Measurements from ENCODE around the gene ADD3.
A peak's percentile ranks its signal among the peaks of the same experiment; 100 is the strongest.
"Not testable (repeated sequence)": the region's sequence is repeated elsewhere in the genome, so short reads cannot be mapped to it uniquely, and the experiment has no call there.

The ADD3 gene

GRCh38 chr10:110074758-110075671 is 67.2 kb downstream of the ADD3 start:
- no peak for DNase-seq

GRCh38 chr10:110075686-110076085 is 67.9 kb downstream of the ADD3 start:
- DNase-seq, result no peak

- no peak for DNase-seq
Measured at GRCh38 chr10:110076559-110077318, 69.0 kb downstream of the ADD3 start.

GRCh38 chr10:110077436-110078130 is 69.8 kb downstream of the ADD3 start:
- DNase-seq, result no peak

- DNase-seq, result no peak
Measured at GRCh38 chr10:110078317-110078716, 70.5 kb downstream of the ADD3 start.

- no peak for DNase-seq
Measured at GRCh38 chr10:110081911-110082310, 74.1 kb downstream of the ADD3 start.

- peak; percentile 31 for DNase-seq
Measured at GRCh38 chr10:110083884-110084283, 76.1 kb downstream of the ADD3 start.

GRCh38 chr10:110087682-110088081 is 79.9 kb downstream of the ADD3 start:
- DNase-seq, result no peak

- no peak for DNase-seq
Measured at GRCh38 chr10:110088367-110089104, 80.8 kb downstream of the ADD3 start.

GRCh38 chr10:110091830-110092229 is 84.0 kb downstream of the ADD3 start:
- DNase-seq, result no peak

GRCh38 chr10:110093722-110094121 is 85.9 kb downstream of the ADD3 start:
- DNase-seq, result no peak

GRCh38 chr10:110094786-110095185 is 87.0 kb downstream of the ADD3 start:
- no peak for DNase-seq

- DNase-seq, result no peak
Measured at GRCh38 chr10:110101464-110102144, 93.8 kb downstream of the ADD3 start.

- DNase-seq, result no peak
Measured at GRCh38 chr10:110103921-110104461, 96.2 kb downstream of the ADD3 start.

GRCh38 chr10:110105873-110106272 is 98.1 kb downstream of the ADD3 start:
- no peak for DNase-seq

GRCh38 chr10:110107430-110107829 is 99.6 kb downstream of the ADD3 start:
- no peak for DNase-seq

GRCh38 chr10:110107887-110108286 is 100.1 kb downstream of the ADD3 start:
- no peak for DNase-seq

GRCh38 chr10:110109511-110109910 is 101.7 kb downstream of the ADD3 start:
- no peak for DNase-seq

GRCh38 chr10:110110338-110110737 is 102.6 kb downstream of the ADD3 start:
- no peak for DNase-seq

GRCh38 chr10:110113670-110114337 is 106.0 kb downstream of the ADD3 start:
- DNase-seq, result no peak

- not testable (repeated sequence) for DNase-seq
Measured at GRCh38 chr10:110114668-110115067, 106.9 kb downstream of the ADD3 start.

Measured in NCI-H1436 (cell line).